Lower leg skin (tissue), 4 donors: Measurements from ENCODE around the gene KRT6B. TPM values are rescaled to one million over a fixed set of nuclear protein-coding genes. Genes with fewer than 3 reads are reported as not detected.

ENCODE experiments used
- DNase-seq, 2 donors: peaks; one replicate each; pipeline ENCODE4 v3.0.0-alpha.2; 2019; ENCODE audit warnings: low spot score in 2 of 2
- H3K4me3 ChIP-seq: fragments of 200-600 bp; sonication (generic); 2 replicates; pipeline ENCODE4 v1.5.1; 2017; ENCODE audit warnings: mild to moderate bottlenecking, low read depth; ENCODE audit not compliant: poor library complexity, severe bottlenecking
- POLR2A ChIP-seq, 2 donors: fragments of 450-650 bp; IDR thresholded peaks; one replicate each; pipeline ENCODE4 v1.6.1; 2016 to 2017; ENCODE audit warnings: antibody characterized with exemption in 2 of 2, mild to moderate bottlenecking in 1 of 2, moderate library complexity in 1 of 2
- WGBS, 2 donors: methylation state at CpG; one replicate each; pipeline ENCODE4 v1.1.5; 2018; 5-methylcytosine and 5-hydroxymethylcytosine counted together
- intact Hi-C: fragments of 100-400 bp; cut with DNase I; formaldehyde crosslinking; loops from one replicate; pipeline ENCODE4 v1.15.0; 2023; ENCODE audit warnings: low total_unique reads
- total RNA-seq, 4 donors: library from RNA; depleted of rRNA; stranded (reverse); fragments of >200 nt; gene quantifications; one replicate each; pipeline ENCODE4 v1.1.0, GENCODE V29; 2016
- TF ChIP-seq, protein P1 (sequence below), 3 donors: fragments of 450-650 bp; IDR thresholded peaks; one replicate each; pipeline ENCODE4 v1.5.1; 2016; ENCODE audit warnings: antibody characterized with exemption in 3 of 3, mild to moderate bottlenecking in 3 of 3, moderate library complexity in 2 of 3

KRT6B gene
- total RNA-seq, 4 donors from 2014 or later: 49.8 to 441 (median 157) TPM

DNA sequence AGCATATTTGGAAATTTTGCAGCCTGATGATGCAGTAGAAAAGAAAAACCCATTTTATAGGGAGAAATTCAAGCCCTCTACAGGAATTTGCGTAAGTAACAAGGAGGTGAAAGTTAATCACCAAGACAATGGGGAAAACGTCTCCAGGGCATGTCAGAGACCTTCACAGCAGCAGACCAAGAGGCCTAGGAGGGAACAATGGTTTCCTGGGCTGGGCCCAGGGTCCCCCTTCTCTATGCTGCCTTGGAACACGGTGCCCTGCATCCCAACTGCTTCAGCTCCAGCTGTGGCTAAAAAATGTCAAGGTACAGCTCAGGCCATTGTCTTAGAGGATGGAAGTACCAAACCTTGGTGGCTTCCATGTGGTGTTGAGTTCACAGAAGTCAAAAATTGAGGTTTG is 28.1 kb upstream of the KRT6B start:
- H3K4me3 ChIP-seq: no peak overlapping the region
- intact Hi-C loops: no loop called here
- WGBS, 2 donors: 59 to 64% methylated on average over 3 of the region's 3 CpGs
- no peak for TF ChIP-seq POLR2A (IDR thresholded peaks at IDR 0.05)
- TF ChIP-seq, protein P1, sequence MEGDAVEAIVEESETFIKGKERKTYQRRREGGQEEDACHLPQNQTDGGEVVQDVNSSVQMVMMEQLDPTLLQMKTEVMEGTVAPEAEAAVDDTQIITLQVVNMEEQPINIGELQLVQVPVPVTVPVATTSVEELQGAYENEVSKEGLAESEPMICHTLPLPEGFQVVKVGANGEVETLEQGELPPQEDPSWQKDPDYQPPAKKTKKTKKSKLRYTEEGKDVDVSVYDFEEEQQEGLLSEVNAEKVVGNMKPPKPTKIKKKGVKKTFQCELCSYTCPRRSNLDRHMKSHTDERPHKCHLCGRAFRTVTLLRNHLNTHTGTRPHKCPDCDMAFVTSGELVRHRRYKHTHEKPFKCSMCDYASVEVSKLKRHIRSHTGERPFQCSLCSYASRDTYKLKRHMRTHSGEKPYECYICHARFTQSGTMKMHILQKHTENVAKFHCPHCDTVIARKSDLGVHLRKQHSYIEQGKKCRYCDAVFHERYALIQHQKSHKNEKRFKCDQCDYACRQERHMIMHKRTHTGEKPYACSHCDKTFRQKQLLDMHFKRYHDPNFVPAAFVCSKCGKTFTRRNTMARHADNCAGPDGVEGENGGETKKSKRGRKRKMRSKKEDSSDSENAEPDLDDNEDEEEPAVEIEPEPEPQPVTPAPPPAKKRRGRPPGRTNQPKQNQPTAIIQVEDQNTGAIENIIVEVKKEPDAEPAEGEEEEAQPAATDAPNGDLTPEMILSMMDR (IDR thresholded peaks at IDR 0.05): no peak
- no peak for DNase-seq

DNA sequence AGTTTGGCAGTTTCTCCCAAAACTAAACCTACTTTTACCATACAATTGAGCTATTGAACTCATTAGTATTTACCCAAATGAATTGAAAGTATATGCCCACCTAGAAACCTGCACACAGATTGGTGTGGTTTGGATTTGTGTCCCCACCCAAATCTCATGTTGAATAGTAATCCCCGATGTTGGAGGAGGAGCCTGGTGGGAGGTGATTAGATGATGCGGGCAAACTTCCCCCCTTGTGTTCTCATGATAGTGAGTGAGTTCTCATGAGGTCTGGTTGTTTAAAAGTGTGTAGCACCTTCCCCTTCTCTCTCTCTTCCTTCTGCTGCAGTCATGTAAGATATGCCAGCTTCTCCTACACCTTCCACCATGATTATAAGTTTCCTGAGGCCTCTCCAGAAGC is 25.7 kb upstream of the KRT6B start:
- no peak for DNase-seq
- 65 to 96% methylated on average over 2 of the region's 2 CpGs for WGBS, 2 donors
- no peak for TF ChIP-seq POLR2A (IDR thresholded peaks at IDR 0.05)
- TF ChIP-seq, protein P1 (IDR thresholded peaks at IDR 0.05): no peak
- H3K4me3 ChIP-seq: no peak overlapping the region
- intact Hi-C loops: no loop called here

DNA sequence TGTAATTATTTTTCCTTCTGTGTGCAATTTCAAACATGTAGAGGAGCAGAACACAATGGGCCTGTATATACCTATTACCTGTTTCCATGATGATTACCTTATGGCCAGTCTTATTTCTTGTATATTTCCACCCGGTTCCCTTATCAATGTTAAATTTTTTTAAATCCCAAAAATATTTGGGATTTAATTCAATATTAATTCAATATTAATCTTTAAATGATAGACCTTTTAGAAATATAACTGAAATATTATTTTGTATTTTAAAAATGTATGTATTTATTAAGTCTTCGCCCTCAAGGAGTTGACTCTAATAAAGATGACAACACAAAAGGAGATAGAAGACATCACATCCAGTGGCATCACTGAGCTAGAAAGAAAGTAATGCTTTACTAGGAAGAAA is 22.3 kb upstream of the KRT6B start:
- intact Hi-C loops: no loop called here
- WGBS, 2 donors: 92 to 97% methylated on average over 2 of the region's 2 CpGs
- no peak overlapping the region for H3K4me3 ChIP-seq
- no peak for DNase-seq
- TF ChIP-seq, protein P1 (IDR thresholded peaks at IDR 0.05): no peak
- TF ChIP-seq POLR2A (IDR thresholded peaks at IDR 0.05): no peak

DNA sequence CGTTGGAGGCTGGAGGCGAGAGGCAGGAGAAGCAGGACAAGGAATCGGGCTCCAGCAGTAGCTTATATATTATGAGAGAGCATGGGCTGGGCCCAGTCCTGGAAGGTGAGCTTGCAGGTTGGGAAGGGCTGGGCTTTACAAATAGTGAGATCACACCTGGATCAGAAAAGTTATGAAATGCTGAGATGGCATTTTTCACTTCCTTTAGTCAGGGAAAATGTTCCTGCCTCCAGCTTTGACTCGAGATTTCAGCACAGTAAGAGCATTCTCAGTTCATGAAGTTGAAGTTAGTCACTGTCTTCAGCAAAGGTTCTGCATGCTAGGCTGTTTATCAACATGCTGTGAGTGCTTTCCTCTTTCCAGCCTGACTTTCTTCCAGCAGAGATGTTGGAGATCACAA is 21.8 kb upstream of the KRT6B start, which contains the start of gene KRT6C:
Gene KRT6C (minus strand): TSS at position 38 of the 400 bp plus-strand sequence. CDS start 68 bp downstream, outside the sequence.
- TF ChIP-seq, protein P1 (IDR thresholded peaks at IDR 0.05): no peak
- WGBS, 2 donors: 49 to 73% methylated on average over 4 of the region's 4 CpGs
- DNase-seq: no peak
- H3K4me3 ChIP-seq: no peak within 1 kb of the TSS
- intact Hi-C loops: no loop called here

DNA sequence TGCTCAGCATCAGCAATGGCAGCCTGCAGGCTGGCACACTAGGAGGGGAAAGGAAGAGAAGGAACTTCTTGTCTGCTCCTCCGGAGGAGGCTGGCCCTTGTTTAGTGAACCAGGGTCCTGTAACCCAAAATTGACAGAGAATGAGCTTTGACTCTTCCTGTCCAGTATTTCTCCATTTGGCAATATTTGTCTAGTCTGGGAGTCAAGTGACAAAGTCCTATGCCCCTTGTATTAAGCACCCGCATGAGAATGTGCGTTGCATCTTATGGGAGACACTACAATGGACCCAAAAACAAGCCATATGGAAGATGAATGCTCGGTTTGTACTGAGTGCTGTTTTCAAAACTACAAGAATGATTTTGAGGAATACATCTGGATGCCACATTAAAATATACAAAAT is 17.9 kb upstream of the KRT6B start:
- H3K4me3 ChIP-seq: no peak overlapping the region
- intact Hi-C loops: no loop called here
- 73 to 78% methylated on average over 4 of the region's 4 CpGs for WGBS, 2 donors
- DNase-seq: no peak
- TF ChIP-seq, protein P1 (IDR thresholded peaks at IDR 0.05): no peak
- TF ChIP-seq POLR2A (IDR thresholded peaks at IDR 0.05): no peak

DNA sequence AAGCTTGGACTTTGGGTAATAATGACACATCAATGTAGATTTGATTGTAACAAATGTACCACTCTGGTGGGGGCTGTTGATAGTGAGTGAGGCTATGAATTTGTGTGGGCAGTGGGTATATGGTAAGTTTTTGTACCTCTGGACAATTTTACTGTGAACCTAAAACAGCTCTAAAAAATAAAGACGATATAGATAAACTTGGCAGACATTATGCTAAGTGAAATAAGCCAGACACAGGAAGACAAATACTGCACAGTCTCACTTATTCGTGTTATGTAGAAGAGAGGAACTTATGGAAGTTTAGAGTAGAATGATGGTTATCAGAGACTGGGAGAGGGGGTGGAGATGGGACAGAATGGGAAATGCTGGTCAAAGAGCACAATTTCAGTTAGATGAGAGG is 13.0 kb upstream of the KRT6B start:
- TF ChIP-seq, protein P1 (IDR thresholded peaks at IDR 0.05): no peak
- TF ChIP-seq POLR2A (IDR thresholded peaks at IDR 0.05): no peak
- WGBS, 2 donors: 52 to 68% methylated on average over 2 of the region's 2 CpGs
- H3K4me3 ChIP-seq: no peak overlapping the region
- no peak for DNase-seq
- intact Hi-C loops: no loop called here
